SU-DHL-6 (cell line): Measurements from ENCODE around the gene NID1.

Experiments
- CTCF ChIP-seq: fragments of 200-600 bp; sonication (generic); IDR thresholded peaks from one replicate; pipeline ENCODE4 v1.5.1; 2017; ENCODE audit warnings: antibody characterized with exemption, mild to moderate bottlenecking, low read length, moderate library complexity; ENCODE audit not compliant: insufficient read depth, poor library complexity, severe bottlenecking
- EZH2phosphoT487 ChIP-seq: fragments of 200-600 bp; sonication (generic), shearing (Covaris generic); conservative IDR thresholded peaks from 2 replicates; pipeline ENCODE4 v1.6.1; 2018; ENCODE audit warnings: mild to moderate bottlenecking, antibody characterized with exemption, low read length, moderate library complexity, mixed read lengths

GRCh38 chr1:235979176-235979575 lies 85.7 kb downstream of the NID1 start:
- no peak for TF ChIP-seq CTCF
- TF ChIP-seq EZH2phosphoT487, result no peak
